Progenitor cell of endocrine pancreas (in vitro differentiated cells): ENCODE results near the gene SDF2L1. TPM values are rescaled to one million over a fixed set of nuclear protein-coding genes. Genes with fewer than 3 reads are reported as not detected.

Source experiments
- DNase-seq: peaks from one replicate; pipeline ENCODE4 v3.0.0; 2021; ENCODE audit warnings: low spot score; ENCODE audit not compliant: unreplicated experiment
- H3K27ac Mint-ChIP-seq: 2 replicates; pipeline ENCODE4 v1.8.0; 2021; ENCODE audit warnings: mild to moderate bottlenecking, moderate library complexity, mixed read lengths
- H3K27me3 Mint-ChIP-seq: 2 replicates; pipeline ENCODE4 v1.8.0; 2021; ENCODE audit warnings: mixed read lengths
- H3K36me3 Mint-ChIP-seq: 2 replicates; pipeline ENCODE4 v1.8.0; 2022; ENCODE audit warnings: mixed read lengths; ENCODE audit not compliant: insufficient read depth
- H3K4me1 Mint-ChIP-seq: 2 replicates; pipeline ENCODE4 v1.8.0; 2021; ENCODE audit warnings: low read depth, mixed read lengths
- H3K4me3 Mint-ChIP-seq: 2 replicates; pipeline ENCODE4 v1.8.0; 2021; ENCODE audit warnings: low read depth, mild to moderate bottlenecking, moderate library complexity, mixed read lengths
- H3K9me3 Mint-ChIP-seq: 2 replicates; pipeline ENCODE4 v1.8.0; 2021; ENCODE audit warnings: low read depth, mixed read lengths
- total RNA-seq: library from RNA; stranded (reverse); gene quantifications from 2 replicates; pipeline ENCODE4 v1.2.1, GENCODE V29; 2021
- TF ChIP-seq, protein P1 (sequence below): fragments of 200-600 bp; sonication (generic); IDR thresholded peaks from one replicate; pipeline ENCODE4 v1.5.0; 2021; ENCODE audit warnings: antibody characterized with exemption, mild to moderate bottlenecking; ENCODE audit not compliant: unreplicated experiment

SDF2L1 gene
- total RNA-seq, 1 donor from 2014 or later, result 27.0 TPM

- H3K9me3 Mint-ChIP-seq, result no peaks in the 10 kb centered on the region
- no peaks in the 10 kb centered on the region for H3K4me1 Mint-ChIP-seq
- no peaks in the 10 kb centered on the region for H3K27me3 Mint-ChIP-seq
- no peak overlapping the region for H3K27ac Mint-ChIP-seq
- TF ChIP-seq, protein P1, sequence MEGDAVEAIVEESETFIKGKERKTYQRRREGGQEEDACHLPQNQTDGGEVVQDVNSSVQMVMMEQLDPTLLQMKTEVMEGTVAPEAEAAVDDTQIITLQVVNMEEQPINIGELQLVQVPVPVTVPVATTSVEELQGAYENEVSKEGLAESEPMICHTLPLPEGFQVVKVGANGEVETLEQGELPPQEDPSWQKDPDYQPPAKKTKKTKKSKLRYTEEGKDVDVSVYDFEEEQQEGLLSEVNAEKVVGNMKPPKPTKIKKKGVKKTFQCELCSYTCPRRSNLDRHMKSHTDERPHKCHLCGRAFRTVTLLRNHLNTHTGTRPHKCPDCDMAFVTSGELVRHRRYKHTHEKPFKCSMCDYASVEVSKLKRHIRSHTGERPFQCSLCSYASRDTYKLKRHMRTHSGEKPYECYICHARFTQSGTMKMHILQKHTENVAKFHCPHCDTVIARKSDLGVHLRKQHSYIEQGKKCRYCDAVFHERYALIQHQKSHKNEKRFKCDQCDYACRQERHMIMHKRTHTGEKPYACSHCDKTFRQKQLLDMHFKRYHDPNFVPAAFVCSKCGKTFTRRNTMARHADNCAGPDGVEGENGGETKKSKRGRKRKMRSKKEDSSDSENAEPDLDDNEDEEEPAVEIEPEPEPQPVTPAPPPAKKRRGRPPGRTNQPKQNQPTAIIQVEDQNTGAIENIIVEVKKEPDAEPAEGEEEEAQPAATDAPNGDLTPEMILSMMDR, result no peak
- no peak overlapping the region for H3K4me3 Mint-ChIP-seq
- DNase-seq, result no peak
- peaks cover 16% of the 10 kb centered on the region for H3K36me3 Mint-ChIP-seq
Observed at GRCh38 chr22:21686193-21686608, 44.1 kb downstream of the SDF2L1 start.

GRCh38 chr22:21686634-21687393, 44.7 kb downstream of the SDF2L1 start:
- TF ChIP-seq, protein P1, result no peak
- H3K27me3 Mint-ChIP-seq, result no peaks in the 10 kb centered on the region
- H3K27ac Mint-ChIP-seq, result no peak overlapping the region
- DNase-seq, result no peak
- H3K4me1 Mint-ChIP-seq, result no peaks in the 10 kb centered on the region
- H3K36me3 Mint-ChIP-seq, result peaks cover 19% of the 10 kb centered on the region
- H3K4me3 Mint-ChIP-seq, result no peak overlapping the region
- no peaks in the 10 kb centered on the region for H3K9me3 Mint-ChIP-seq

DNA sequence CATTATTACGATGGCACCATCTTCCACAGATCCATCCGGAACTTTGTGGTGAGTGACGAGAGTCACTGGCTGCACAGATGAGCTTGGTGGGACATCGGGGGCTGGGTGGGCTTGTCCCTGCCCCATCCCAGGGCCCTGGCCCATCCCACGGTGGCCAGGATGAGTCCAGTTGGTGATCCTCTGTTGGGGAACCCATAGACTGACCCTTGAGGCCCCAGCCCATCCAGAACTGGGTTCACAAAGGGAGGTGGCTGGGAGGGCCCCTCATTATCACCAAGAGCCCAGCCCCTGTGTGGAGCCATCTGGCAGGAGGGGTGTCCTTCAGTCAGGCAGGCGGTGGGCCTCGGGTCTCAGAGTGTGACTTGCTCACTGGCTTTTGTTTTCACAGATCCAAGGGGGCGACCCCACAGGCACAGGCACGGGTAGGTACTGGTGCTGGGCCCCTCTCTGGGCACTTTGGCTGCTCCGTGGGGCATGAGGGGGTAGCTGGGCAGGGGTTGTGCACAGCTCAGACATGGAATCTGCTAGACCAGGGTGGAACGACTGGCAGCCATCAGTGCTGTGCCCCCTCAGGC, 45.7 kb downstream of the SDF2L1 start:
- TF ChIP-seq, protein P1, result no peak
- Mint-ChIP-seq H3K27ac (no peak overlapping the region), H3K4me1 (no peaks in the 10 kb centered on the region), H3K36me3 (peaks cover 20% of the 10 kb centered on the region), H3K9me3 (no peaks in the 10 kb centered on the region), H3K4me3 (no peak overlapping the region), H3K27me3 (no peaks in the 10 kb centered on the region)
- DNase-seq, result no peak

DNA sequence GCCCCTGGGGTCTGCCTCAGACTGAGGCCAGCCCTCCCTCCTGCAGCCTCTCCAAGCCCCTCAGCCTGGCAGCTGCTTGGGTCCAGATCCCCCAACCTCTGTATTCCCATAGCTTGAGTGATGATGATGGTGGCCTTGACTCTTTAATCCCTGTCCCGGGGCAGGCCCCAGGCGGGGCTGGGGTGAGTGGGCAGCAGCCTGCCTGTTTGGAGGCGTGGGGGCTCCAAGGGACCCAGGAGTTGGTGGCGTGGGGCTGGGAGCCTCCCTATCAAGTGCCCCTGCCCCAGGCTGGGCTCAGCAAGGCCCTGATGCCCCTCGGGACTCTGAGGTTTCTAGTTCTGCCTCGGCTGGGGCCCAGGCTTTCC, 46.2 kb downstream of the SDF2L1 start:
- Mint-ChIP-seq H3K4me1 (no peaks in the 10 kb centered on the region), H3K4me3 (no peak overlapping the region), H3K9me3 (no peaks in the 10 kb centered on the region), H3K27me3 (no peaks in the 10 kb centered on the region), H3K36me3 (peaks cover 20% of the 10 kb centered on the region), H3K27ac (no peak overlapping the region)
- TF ChIP-seq, protein P1, result no peak
- no peak for DNase-seq

DNA sequence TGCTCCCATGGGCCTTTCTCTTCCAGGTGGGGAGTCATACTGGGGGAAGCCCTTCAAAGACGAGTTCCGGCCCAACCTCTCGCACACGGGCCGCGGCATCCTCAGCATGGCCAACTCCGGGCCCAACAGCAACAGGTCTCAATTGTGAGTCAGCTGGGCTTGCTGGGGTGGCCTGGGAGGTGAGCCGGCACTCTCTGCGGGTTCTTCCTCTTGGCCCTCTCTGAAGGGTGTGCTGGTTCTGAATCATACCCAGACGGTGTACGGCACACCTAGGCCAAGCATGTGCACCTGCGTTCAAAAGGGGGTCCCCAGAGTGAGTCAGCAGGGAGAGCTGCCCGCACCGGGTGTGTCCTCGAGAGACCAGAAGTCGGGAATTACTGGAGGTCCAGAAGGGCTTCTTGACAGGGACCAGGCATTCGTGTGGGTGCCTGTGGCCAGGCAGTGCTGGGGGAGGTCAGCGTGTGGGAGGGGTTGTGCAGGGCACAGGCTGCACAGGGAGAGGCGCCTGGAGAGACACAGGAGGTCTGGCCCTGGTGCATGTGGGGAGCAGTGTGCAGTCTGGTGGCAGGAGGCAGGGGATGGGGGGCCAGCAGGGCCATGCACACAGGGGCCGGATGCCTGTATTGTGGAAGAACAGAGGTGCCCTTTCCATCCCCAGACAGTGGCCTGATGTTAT, 46.7 kb downstream of the SDF2L1 start:
- H3K36me3 Mint-ChIP-seq, result peaks cover 17% of the 10 kb centered on the region
- no peak overlapping the region for H3K27ac Mint-ChIP-seq
- H3K4me1 Mint-ChIP-seq, result no peaks in the 10 kb centered on the region
- H3K27me3 Mint-ChIP-seq, result no peaks in the 10 kb centered on the region
- no peak overlapping the region for H3K4me3 Mint-ChIP-seq
- no peaks in the 10 kb centered on the region for H3K9me3 Mint-ChIP-seq
- TF ChIP-seq, protein P1, result no peak
- no peak for DNase-seq
